PC-9 (cell line): ENCODE data around the gene QRFPR. TPM values are rescaled to one million over a fixed set of nuclear protein-coding genes. Genes with fewer than 3 reads are reported as not detected.

Experiments used
- BruUV-seq: library from RNA; stranded (reverse); fragments of 400-500 nt; replicated peaks from 2 replicates; lab custom pipeline; 2021; lab: Mats Ljungman, UMichigan
- CTCF ChIA-PET: fragments of 300-600 bp; sonication (Branson Sonifier 250); formaldehyde crosslinking; loops from one replicate; lab custom pipeline; 2022; ENCODE audit warnings: antibody characterized with exemption; lab: Charles Lee
- POLR2A ChIA-PET: fragments of 300-600 bp; sonication (Branson Sonifier 250); formaldehyde crosslinking; loops from one replicate; lab custom pipeline; 2022; ENCODE audit warnings: antibody characterized with exemption; ENCODE audit not compliant: unreplicated experiment; lab: Charles Lee
- DNase-seq, 2 experiments: peaks; one replicate each; pipeline versions ENCODE4 v3.0.0 to v3.0.0-alpha.2; 2015 to 2022; ENCODE audit warnings: mixed read lengths in 1 of 2
- H2AFZ ChIP-seq: fragments of 200-600 bp; sonication (generic); 2 replicates; pipeline ENCODE4 v1.8.1; 2017; ENCODE audit warnings: antibody characterized with exemption
- H3F3A ChIP-seq: fragments of 200-600 bp; sonication (generic); 2 replicates; pipeline ENCODE4 v1.8.1; 2017; ENCODE audit warnings: antibody characterized with exemption, mild to moderate bottlenecking, low read depth; ENCODE audit not compliant: insufficient read depth
- H3K27ac ChIP-seq: fragments of 200-600 bp; sonication (generic); 2 replicates; pipeline ENCODE4 v1.6.1; 2016; ENCODE audit warnings: mixed run types
- H3K27me3 ChIP-seq: fragments of 200-600 bp; sonication (generic); 2 replicates; pipeline ENCODE4 v1.6.1; 2016; ENCODE audit warnings: low read depth, mixed run types; ENCODE audit not compliant: insufficient read depth
- H3K36me3 ChIP-seq: fragments of 200-600 bp; sonication (generic); 2 replicates; pipeline ENCODE4 v1.6.1; 2016; ENCODE audit warnings: low read depth, mixed run types
- H3K4me1 ChIP-seq: fragments of 200-600 bp; sonication (generic); replicated peaks from 2 replicates; pipeline ENCODE4 v1.6.1; 2016; ENCODE audit warnings: mixed run types; ENCODE audit not compliant: insufficient read depth
- H3K4me2 ChIP-seq: fragments of 200-600 bp; sonication (generic); 2 replicates; pipeline ENCODE4 v1.6.1; 2017; ENCODE audit warnings: mixed run types
- H3K4me3 ChIP-seq: fragments of 200-600 bp; sonication (generic); 2 replicates; pipeline ENCODE4 v1.6.1; 2016; ENCODE audit warnings: mixed run types
- H3K79me2 ChIP-seq: fragments of 200-600 bp; sonication (generic); 2 replicates; pipeline ENCODE4 v1.6.1; 2017; ENCODE audit warnings: low read depth, mixed run types
- H3K9me2 ChIP-seq: fragments of 200-600 bp; sonication (generic); 2 replicates; pipeline ENCODE4 v1.8.1; 2017; ENCODE audit warnings: mild to moderate bottlenecking; ENCODE audit not compliant: insufficient read depth
- H3K9me3 ChIP-seq: fragments of 200-600 bp; sonication (generic); 2 replicates; pipeline ENCODE4 v1.8.1; 2016; ENCODE audit warnings: low read depth; ENCODE audit not compliant: insufficient read depth
- H4K20me1 ChIP-seq: fragments of 200-600 bp; sonication (generic); 2 replicates; pipeline ENCODE4 v1.8.1; 2017; ENCODE audit not compliant: insufficient read depth
- EZH2 ChIP-seq: fragments of 200-600 bp; sonication (generic); IDR thresholded peaks from 2 replicates; pipeline ENCODE4 v1.8.0; 2017; ENCODE audit warnings: antibody characterized with exemption, low read depth
- intact Hi-C: fragments of 100-400 bp; cut with micrococcal nuclease; formaldehyde crosslinking; loops from one replicate; pipeline ENCODE4 v1.10.0; 2022; ENCODE audit not compliant: unreplicated experiment
- total RNA-seq: library from RNA; stranded (reverse); gene quantifications from 2 replicates; pipeline ENCODE4 v1.2.3, GENCODE V29; 2021
- TF ChIP-seq, protein P1 (sequence below): fragments of 200-600 bp; sonication (generic); conservative IDR thresholded peaks from 2 replicates; pipeline ENCODE4 v1.6.1; 2017; ENCODE audit warnings: mixed run types, antibody characterized with exemption, mild to moderate bottlenecking, moderate library complexity

The QRFPR gene
- total RNA-seq, 1 experiment from 2014 or later: 0.28 TPM

DNA sequence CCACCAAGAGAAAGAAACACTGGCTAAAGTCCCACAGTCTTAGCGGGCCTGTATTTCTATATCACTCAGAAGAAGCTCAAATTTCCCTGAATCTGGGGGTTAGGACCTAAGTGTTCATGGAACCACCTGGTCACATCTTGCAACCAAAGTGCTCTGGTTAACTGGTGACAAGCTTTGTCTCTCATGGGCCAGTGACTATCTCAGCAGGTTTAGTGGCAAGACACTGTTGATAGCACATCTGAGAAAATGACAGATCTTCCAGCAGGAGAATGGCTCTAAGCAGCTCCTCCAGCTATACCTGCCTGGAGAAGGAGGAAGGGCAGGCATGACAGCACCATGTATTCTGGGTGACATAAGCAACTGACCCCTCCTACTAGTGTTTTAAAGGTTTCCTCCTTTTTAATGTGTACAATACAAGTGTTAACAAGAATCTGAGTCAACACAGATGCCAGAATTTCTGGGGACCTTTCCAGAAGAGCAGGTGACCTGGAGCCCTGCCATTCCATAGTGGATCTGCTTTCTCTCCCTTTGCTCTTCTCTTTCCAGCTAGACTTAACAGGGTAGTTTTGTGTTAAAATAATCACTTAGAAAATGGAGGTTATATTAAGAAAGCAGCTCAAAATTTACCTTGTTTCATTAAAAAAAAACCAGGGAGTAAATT, 17.3 kb upstream of the QRFPR start:
- no peak overlapping the region for H3K27ac ChIP-seq

DNA sequence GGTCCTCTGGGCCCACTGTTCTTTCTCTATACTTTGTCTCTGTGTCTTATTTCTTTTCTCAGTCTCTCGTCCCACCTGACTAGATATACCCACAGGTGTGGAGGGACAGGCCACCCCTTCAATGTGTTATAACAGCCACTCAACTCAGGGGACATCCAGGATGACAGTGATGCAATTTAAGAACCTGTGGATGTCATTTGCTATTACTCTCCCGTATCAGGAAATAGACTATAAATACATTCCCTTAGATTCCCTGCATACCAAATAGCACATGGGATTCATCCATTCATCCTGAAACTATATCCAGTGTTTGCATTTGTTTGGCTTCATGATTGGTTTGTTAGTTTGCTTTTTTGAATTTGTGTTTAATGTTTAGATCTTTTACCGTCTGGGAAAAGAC, 16.6 kb upstream of the QRFPR start:
- POLR2A ChIA-PET: no interaction called here
- H3K9me3 ChIP-seq: no peaks in the 10 kb centered on the region; the same call in 1 of the 2 replicates
- no TSS peak for BruUV-seq
- CTCF ChIA-PET: no interaction called here
- TF ChIP-seq, protein P1, sequence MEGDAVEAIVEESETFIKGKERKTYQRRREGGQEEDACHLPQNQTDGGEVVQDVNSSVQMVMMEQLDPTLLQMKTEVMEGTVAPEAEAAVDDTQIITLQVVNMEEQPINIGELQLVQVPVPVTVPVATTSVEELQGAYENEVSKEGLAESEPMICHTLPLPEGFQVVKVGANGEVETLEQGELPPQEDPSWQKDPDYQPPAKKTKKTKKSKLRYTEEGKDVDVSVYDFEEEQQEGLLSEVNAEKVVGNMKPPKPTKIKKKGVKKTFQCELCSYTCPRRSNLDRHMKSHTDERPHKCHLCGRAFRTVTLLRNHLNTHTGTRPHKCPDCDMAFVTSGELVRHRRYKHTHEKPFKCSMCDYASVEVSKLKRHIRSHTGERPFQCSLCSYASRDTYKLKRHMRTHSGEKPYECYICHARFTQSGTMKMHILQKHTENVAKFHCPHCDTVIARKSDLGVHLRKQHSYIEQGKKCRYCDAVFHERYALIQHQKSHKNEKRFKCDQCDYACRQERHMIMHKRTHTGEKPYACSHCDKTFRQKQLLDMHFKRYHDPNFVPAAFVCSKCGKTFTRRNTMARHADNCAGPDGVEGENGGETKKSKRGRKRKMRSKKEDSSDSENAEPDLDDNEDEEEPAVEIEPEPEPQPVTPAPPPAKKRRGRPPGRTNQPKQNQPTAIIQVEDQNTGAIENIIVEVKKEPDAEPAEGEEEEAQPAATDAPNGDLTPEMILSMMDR: no peak
- TF ChIP-seq EZH2: no peak
- H3K4me2 ChIP-seq: no peak overlapping the region
- no peaks in the 10 kb centered on the region for H3K36me3 ChIP-seq
- intact Hi-C loops: no loop called here
- H3F3A ChIP-seq: no peaks in the 10 kb centered on the region
- no peaks in the 10 kb centered on the region for H3K79me2 ChIP-seq
- no peaks in the 10 kb centered on the region for H3K27me3 ChIP-seq
- H3K9me2 ChIP-seq: no peaks in the 10 kb centered on the region
- H3K4me3 ChIP-seq: no peak overlapping the region
- no peak overlapping the region for H2AFZ ChIP-seq
- no peaks in the 10 kb centered on the region for H3K4me1 ChIP-seq
- no peak overlapping the region for H3K27ac ChIP-seq
- DNase-seq: no peak
- no peaks in the 10 kb centered on the region for H4K20me1 ChIP-seq

More for the DNA sequence above, 17.3 kb upstream of the QRFPR start:
- no peak overlapping the region for H3K4me3 ChIP-seq
- CTCF ChIA-PET: no interaction called here
- no peaks in the 10 kb centered on the region for H3K27me3 ChIP-seq
- TF ChIP-seq, protein P1: no peak
- no peak for TF ChIP-seq EZH2
- no peaks in the 10 kb centered on the region for H3K9me2 ChIP-seq
- H3K79me2 ChIP-seq: no peaks in the 10 kb centered on the region
- H4K20me1 ChIP-seq: no peaks in the 10 kb centered on the region
- no peaks in the 10 kb centered on the region for H3K4me1 ChIP-seq
- H3K36me3 ChIP-seq: no peaks in the 10 kb centered on the region
- H3K9me3 ChIP-seq: no peaks in the 10 kb centered on the region; the same call in 1 of the 2 replicates
- intact Hi-C loops: no loop called here
- no peak overlapping the region for H3K4me2 ChIP-seq
- no peak overlapping the region for H2AFZ ChIP-seq
- POLR2A ChIA-PET: no interaction called here
- DNase-seq: no peak
- no peaks in the 10 kb centered on the region for H3F3A ChIP-seq
- no TSS peak for BruUV-seq

DNA sequence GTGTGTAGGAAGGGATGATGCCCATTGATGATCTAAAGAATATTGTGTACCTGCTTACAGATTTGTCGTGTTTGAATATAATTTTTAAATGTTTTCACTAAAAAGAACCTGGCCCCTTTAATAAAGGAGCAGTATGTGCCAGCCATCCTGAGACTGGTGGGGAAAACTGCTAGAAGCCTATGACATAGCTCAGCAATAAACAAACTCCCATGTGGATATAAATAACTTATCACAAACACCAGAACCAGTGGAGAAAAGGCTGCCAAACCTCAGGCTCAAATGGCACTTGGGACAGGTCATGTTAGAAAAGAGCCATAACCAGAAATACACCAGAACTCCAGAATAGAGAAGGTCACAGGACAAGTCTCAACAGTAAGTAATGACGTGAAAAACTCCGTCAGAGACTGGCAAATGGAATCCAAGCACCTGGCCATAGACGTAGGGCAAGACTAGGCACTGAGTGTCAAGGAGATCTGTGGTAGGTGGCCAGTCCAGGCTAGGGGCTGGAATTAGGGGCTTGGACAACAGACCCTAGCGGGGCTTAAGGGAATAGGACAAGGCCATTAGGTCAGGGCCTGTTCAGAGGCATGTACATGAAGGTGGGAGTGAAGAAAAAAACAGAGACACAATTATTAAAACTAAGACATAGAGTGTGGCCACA, 11.7 kb upstream of the QRFPR start:
- no peaks in the 10 kb centered on the region for H3K79me2 ChIP-seq
- intact Hi-C loops: no loop called here
- 0 out of 2 replicates have a peak, but pooled peaks cover 3% of the 10 kb centered on the region for H3K9me2 ChIP-seq
- H4K20me1 ChIP-seq: no peaks in the 10 kb centered on the region
- no peak overlapping the region for H2AFZ ChIP-seq
- ChIA-PET POLR2A (no interaction called here), CTCF (no interaction called here)
- no peak overlapping the region for H3K4me3 ChIP-seq
- H3K27me3 ChIP-seq: no peaks in the 10 kb centered on the region
- H3K4me1 ChIP-seq: no peaks in the 10 kb centered on the region
- no TSS peak for BruUV-seq
- no peaks in the 10 kb centered on the region; the same call in 1 of the 2 replicates for H3K9me3 ChIP-seq
- H3K27ac ChIP-seq: no peak overlapping the region
- H3F3A ChIP-seq: no peaks in the 10 kb centered on the region
- no peak for DNase-seq
- no peak overlapping the region for H3K4me2 ChIP-seq
- H3K36me3 ChIP-seq: no peaks in the 10 kb centered on the region
- TF ChIP-seq, protein P1: no peak
